Central memory CD4-positive, alpha-beta T cell (primary cell): ENCODE data around the gene CYP20A1.
A peak's percentile ranks its signal among the peaks of the same experiment; 100 is the strongest.
"Not testable (repeated sequence)": the region's sequence is repeated elsewhere in the genome, so short reads cannot be mapped to it uniquely, and the experiment has no call there.

ENCODE experiments used
- DNase-seq: peaks from one replicate; pipeline ENCODE4 v3.0.0; 2022

Gene CYP20A1

GRCh38 chr2:203282101-203282500 lies 43.3 kb downstream of the CYP20A1 start:
- no peak for DNase-seq

GRCh38 chr2:203286532-203286931 lies 47.7 kb downstream of the CYP20A1 start:
- DNase-seq = no peak

GRCh38 chr2:203301667-203302066 lies 62.8 kb downstream of the CYP20A1 start:
- no peak for DNase-seq

GRCh38 chr2:203302586-203302985 lies 63.8 kb downstream of the CYP20A1 start:
- DNase-seq = not testable (repeated sequence)

- no peak for DNase-seq
Measured at GRCh38 chr2:203310688-203311436, 72.0 kb downstream of the CYP20A1 start.

GRCh38 chr2:203326356-203326755 lies 87.5 kb downstream of the CYP20A1 start:
- DNase-seq = no peak

GRCh38 chr2:203327582-203327900 lies 88.7 kb downstream of the CYP20A1 start:
- peak; percentile 1 for DNase-seq

GRCh38 chr2:203327901-203328759 lies 89.3 kb downstream of the CYP20A1 start, which contains the start of gene ABI2:
Gene ABI2 (plus strand): TSS chr2:203328394. CDS start chr2:203328515, 121 bp downstream.
- DNase-seq = peak; percentile 51

- DNase-seq = peak; percentile 26
Measured at GRCh38 chr2:203328760-203329540, 90.1 kb downstream of the CYP20A1 start.

GRCh38 chr2:203330434-203330833 lies 91.6 kb downstream of the CYP20A1 start:
- DNase-seq = no peak

- DNase-seq = no peak
Measured at GRCh38 chr2:203338322-203338721, 99.5 kb downstream of the CYP20A1 start.

GRCh38 chr2:203340791-203341487 lies 102.1 kb downstream of the CYP20A1 start:
- no peak for DNase-seq

GRCh38 chr2:203341741-203342310 lies 103.0 kb downstream of the CYP20A1 start:
- no peak for DNase-seq

GRCh38 chr2:203342374-203342773 lies 103.6 kb downstream of the CYP20A1 start:
- DNase-seq = not testable (repeated sequence)

- no peak for DNase-seq
Measured at GRCh38 chr2:203344667-203345066, 105.8 kb downstream of the CYP20A1 start.

GRCh38 chr2:203346612-203347011 lies 107.8 kb downstream of the CYP20A1 start:
- no peak for DNase-seq

- DNase-seq = no peak
Measured at GRCh38 chr2:203347375-203347774, 108.6 kb downstream of the CYP20A1 start.

GRCh38 chr2:203352604-203353255 lies 113.9 kb downstream of the CYP20A1 start:
- DNase-seq = no peak

GRCh38 chr2:203354966-203355365 lies 116.1 kb downstream of the CYP20A1 start:
- DNase-seq = no peak
